H1 (cell line): Measurements from ENCODE around the gene DBF4B. TPM values are rescaled to one million over a fixed set of nuclear protein-coding genes. Genes with fewer than 3 reads are reported as not detected.
A peak's percentile ranks its signal among the peaks of the same experiment; 100 is the strongest.

Source experiments
- CTCF ChIA-PET: fragments of 300-600 bp; sonication (Branson Sonifier 250); formaldehyde crosslinking; loops from one replicate; lab custom pipeline; 2021; ENCODE audit not compliant: partially characterized antibody; lab: Charles Lee
- POLR2A ChIA-PET: fragments of 300-600 bp; sonication (Branson Sonifier 250); formaldehyde crosslinking; loops from one replicate; lab custom pipeline; 2021; ENCODE audit warnings: inconsistent platforms; ENCODE audit not compliant: partially characterized antibody; lab: Charles Lee
- DNase-seq, 2 experiments: peaks; one replicate each; pipeline versions ENCODE4 v3.0.0 to v3.0.0-alpha.2; 2010 to 2022; ENCODE audit warnings: low spot score in 2 of 2, low read depth in 1 of 2, mixed read lengths in 1 of 2
- FAIRE-seq: peaks from 2 replicates; lab custom pipeline; 2011; peaks lifted over from hg19 to GRCh38; lab: Jason Lieb, UNC
- H2AFZ ChIP-seq: 2 replicates; pipeline ENCODE4 v1.8.1; 2012; ENCODE audit warnings: low read length, inconsistent platforms
- H2AK5ac ChIP-seq: 2 replicates; pipeline ENCODE4 v1.6.1; 2013; ENCODE audit warnings: low read depth, low read length
- H2BK120ac ChIP-seq: replicated peaks from 2 replicates; pipeline ENCODE3; 2013; ENCODE audit warnings: low read depth, low read length, inconsistent platforms
- H2BK12ac ChIP-seq: 2 replicates; pipeline ENCODE4 v1.6.1; 2013; ENCODE audit warnings: low read depth, low read length
- H2BK15ac ChIP-seq: 2 replicates; pipeline ENCODE4 v1.6.1; 2013; ENCODE audit warnings: low read length
- H2BK20ac ChIP-seq: 2 replicates; pipeline ENCODE4 v1.6.1; 2013; ENCODE audit warnings: low read length
- H2BK5ac ChIP-seq: 2 replicates; pipeline ENCODE4 v1.6.1; 2013; ENCODE audit warnings: low read depth, low read length
- H3K14ac ChIP-seq: 2 replicates; pipeline ENCODE4 v1.6.1; 2013; ENCODE audit warnings: inconsistent platforms; ENCODE audit not compliant: insufficient read length
- H3K18ac ChIP-seq: 2 replicates; pipeline ENCODE4 v1.6.1; 2013; ENCODE audit warnings: low read length; ENCODE audit errors: extremely low read depth
- H3K23ac ChIP-seq: 2 replicates; pipeline ENCODE4 v1.6.1; 2013; ENCODE audit warnings: inconsistent platforms; ENCODE audit not compliant: insufficient read length
- H3K23me2 ChIP-seq: 2 replicates; pipeline ENCODE4 v1.6.1; 2013; ENCODE audit warnings: low read depth, low read length
- H3K27ac ChIP-seq: 2 replicates; pipeline ENCODE4 v1.6.1; 2011; ENCODE audit warnings: low read depth, low read length, inconsistent platforms
- H3K27me3 ChIP-seq, 4 experiments: replicated peaks in 1 of 4; 1 replicate in 1 of 4; 2 replicates in 3 of 4; pipeline versions ENCODE4 v1.6.1 to v1.8.1; 2011 to 2013; ENCODE audit warnings: low read length in 3 of 4, mild to moderate bottlenecking in 3 of 4, inconsistent platforms in 2 of 4, mixed read lengths in 2 of 4, moderate library complexity in 1 of 4; ENCODE audit not compliant: control insufficient read depth in 3 of 4, insufficient read depth in 3 of 4; ENCODE audit errors: extremely low read depth in 1 of 4
- H3K36me3 ChIP-seq, 4 experiments: 2 replicates each; pipeline versions ENCODE4 v1.6.1 to v1.8.1; 2011 to 2013; ENCODE audit warnings: mild to moderate bottlenecking in 4 of 4, low read length in 3 of 4, moderate library complexity in 2 of 4, control low read depth in 1 of 4, inconsistent platforms in 1 of 4; ENCODE audit not compliant: insufficient read depth in 4 of 4, control insufficient read depth in 2 of 4
- H3K4ac ChIP-seq: replicated peaks from 2 replicates; pipeline ENCODE3; 2013; ENCODE audit warnings: low read length, low read depth, mixed read lengths, inconsistent platforms; ENCODE audit not compliant: insufficient read length
- H3K4me1 ChIP-seq, 4 experiments: replicated peaks in 1 of 4; 1 replicate in 1 of 4; 2 replicates in 3 of 4; pipeline versions ENCODE4 v1.6.1 to v1.8.1; 2011 to 2013; ENCODE audit warnings: low read length in 3 of 4, inconsistent platforms in 2 of 4, mixed read lengths in 1 of 4; ENCODE audit not compliant: insufficient read depth in 4 of 4, control insufficient read depth in 3 of 4
- H3K4me2 ChIP-seq, 2 experiments: 2 replicates each; pipeline versions ENCODE4 v1.6.1 to v1.8.1; 2011 to 2013; ENCODE audit warnings: low read depth in 2 of 2, low read length in 2 of 2, control low read depth in 1 of 2, inconsistent platforms in 1 of 2, mild to moderate bottlenecking in 1 of 2; ENCODE audit not compliant: insufficient read depth in 1 of 2
- H3K4me3 ChIP-seq, 4 experiments: fragments of 200-600, 300-600 bp in 1 of 4; sonication (generic), shearing (Covaris generic), sonication (Bioruptor Twin) in 1 of 4; 2 replicates each; pipeline versions ENCODE4 v1.5.1 to v1.8.1; 2011 to 2016; ENCODE audit warnings: low read length in 4 of 4, low read depth in 3 of 4, control low read depth in 2 of 4, inconsistent platforms in 2 of 4, mild to moderate bottlenecking in 2 of 4, mixed read lengths in 1 of 4, moderate library complexity in 1 of 4; ENCODE audit not compliant: insufficient read depth in 2 of 4; ENCODE audit errors: extremely low read depth in 1 of 4
- H3K56ac ChIP-seq: replicated peaks from 2 replicates; pipeline ENCODE3; 2013; ENCODE audit warnings: low read depth, mild to moderate bottlenecking, mixed read lengths, low read length, inconsistent platforms; ENCODE audit not compliant: insufficient read length
- H3K79me1 ChIP-seq: 2 replicates; pipeline ENCODE4 v1.6.1; 2013; ENCODE audit warnings: low read depth, low read length, control low read depth
- H3K79me2 ChIP-seq, 2 experiments: 2 replicates each; pipeline versions ENCODE4 v1.6.1 to v1.8.1; 2012 to 2013; ENCODE audit warnings: low read length in 2 of 2, mild to moderate bottlenecking in 2 of 2, inconsistent platforms in 1 of 2; ENCODE audit not compliant: insufficient read depth in 2 of 2, control insufficient read depth in 1 of 2
- H3K9ac ChIP-seq, 4 experiments: replicated peaks in 1 of 4; 1 replicate in 1 of 4; 2 replicates in 3 of 4; pipeline versions ENCODE4 v1.6.1 to v1.8.1; 2011 to 2013; ENCODE audit warnings: low read depth in 3 of 4, low read length in 3 of 4, control low read depth in 2 of 4, mild to moderate bottlenecking in 2 of 4, moderate library complexity in 2 of 4, inconsistent platforms in 1 of 4; ENCODE audit errors: extremely low read depth in 1 of 4
- H3K9me3 ChIP-seq, 2 experiments: 2 replicates each; pipeline versions ENCODE4 v1.6.1 to v1.8.1; 2012 to 2013; ENCODE audit warnings: mild to moderate bottlenecking in 2 of 2, moderate library complexity in 2 of 2, control low read depth in 1 of 2, inconsistent platforms in 1 of 2, low read depth in 1 of 2, low read length in 1 of 2, mixed read lengths in 1 of 2; ENCODE audit not compliant: insufficient read depth in 2 of 2
- H4K20me1 ChIP-seq, 2 experiments: replicated peaks in 1 of 2; 2 replicates each; pipeline versions ENCODE3 to v1.8.1; 2011 to 2013; ENCODE audit warnings: inconsistent platforms in 2 of 2, low read length in 2 of 2, mild to moderate bottlenecking in 1 of 2; ENCODE audit not compliant: insufficient read depth in 2 of 2, control insufficient read depth in 1 of 2
- H4K5ac ChIP-seq: 2 replicates; pipeline ENCODE4 v1.6.1; 2013; ENCODE audit warnings: low read length, low read depth, mixed read lengths, inconsistent platforms; ENCODE audit not compliant: insufficient read length
- H4K8ac ChIP-seq: 2 replicates; pipeline ENCODE4 v1.8.0; 2013; ENCODE audit warnings: mild to moderate bottlenecking, moderate library complexity, low read length, inconsistent platforms; ENCODE audit not compliant: insufficient read depth; ENCODE audit errors: extremely low read depth
- H4K91ac ChIP-seq: replicated peaks from 2 replicates; pipeline ENCODE3; 2013; ENCODE audit warnings: low read length, mixed read lengths, inconsistent platforms; ENCODE audit not compliant: insufficient read length
- CBX5 ChIP-seq: fragments of 300-800, 300-1000 bp; sonication (generic); IDR thresholded peaks from 2 replicates; pipeline ENCODE4 v1.7.1; 2016; ENCODE audit warnings: antibody characterized with exemption, low read length, low read depth
- CHD2 ChIP-seq: IDR thresholded peaks from 2 replicates; pipeline ENCODE4 v1.6.1; 2012; ENCODE audit warnings: low read length, improper control_type of control experiment
- FOSL1 ChIP-seq: IDR thresholded peaks from 2 replicates; pipeline ENCODE4 v1.6.1; 2011; ENCODE audit warnings: mild to moderate bottlenecking, low read depth, low read length, moderate library complexity; ENCODE audit not compliant: insufficient read depth
- HDAC2 ChIP-seq, 2 experiments: fragments of 300-600 bp in 1 of 2; sonication (generic) in 1 of 2; IDR thresholded peaks; 2 replicates each; pipeline ENCODE4 v1.6.1; 2011 to 2012; ENCODE audit warnings: low read depth in 2 of 2, low read length in 2 of 2, mild to moderate bottlenecking in 2 of 2, moderate library complexity in 2 of 2, borderline replicate concordance in 1 of 2, inconsistent platforms in 1 of 2
- KDM4A ChIP-seq: IDR thresholded peaks from one replicate; pipeline ENCODE4 v1.7.1; 2012; ENCODE audit warnings: low read depth, mild to moderate bottlenecking, moderate library complexity, low read length, inconsistent platforms; ENCODE audit not compliant: severe bottlenecking
- NRF1 ChIP-seq: IDR thresholded peaks from 2 replicates; pipeline ENCODE4 v1.6.1; 2011; ENCODE audit warnings: mild to moderate bottlenecking, low read depth, low read length, improper control_type of control experiment
- POLR2AphosphoS5 ChIP-seq: IDR thresholded peaks from 2 replicates; pipeline ENCODE4 v1.6.1; 2011; ENCODE audit warnings: low read depth, low read length
- RBBP5 ChIP-seq: IDR thresholded peaks from 2 replicates; pipeline ENCODE4 v1.7.1; 2012; ENCODE audit warnings: low read depth, mild to moderate bottlenecking, inconsistent platforms, low read length, moderate library complexity, borderline replicate concordance
- RNF2 ChIP-seq: fragments of 200-900, 300-1000 bp; sonication (generic); IDR thresholded peaks from 2 replicates; pipeline ENCODE4 v1.7.1; 2016; ENCODE audit warnings: borderline replicate concordance, low read depth, mild to moderate bottlenecking, antibody characterized with exemption, low read length; ENCODE audit not compliant: poor library complexity, severe bottlenecking; ENCODE audit errors: missing control alignments
- SIX5 ChIP-seq: IDR thresholded peaks from 2 replicates; pipeline ENCODE4 v1.6.1; 2011; ENCODE audit warnings: mild to moderate bottlenecking, low read depth, low read length
- TAF1 ChIP-seq: IDR thresholded peaks from 2 replicates; pipeline ENCODE4 v1.6.1; 2011; ENCODE audit warnings: mild to moderate bottlenecking, low read depth, low read length
- USF2 ChIP-seq: IDR thresholded peaks from 2 replicates; pipeline ENCODE4 v1.6.1; 2011; ENCODE audit warnings: low read length, improper control_type of control experiment
- YY1 ChIP-seq: IDR thresholded peaks from 2 replicates; pipeline ENCODE4 v1.6.1; 2011; ENCODE audit warnings: low read depth, mild to moderate bottlenecking, low read length
- WGBS, 2 experiments: shearing (Covaris generic) in 1 of 2; methylation state at CpG; one replicate each; pipeline versions ENCODE4 v1.1.6 to v1.1.7; 2013 to 2015; ENCODE audit warnings: low lambda C conversion rate in 2 of 2, mixed read lengths in 2 of 2, inconsistent platforms in 1 of 2, low coverage in 1 of 2, missing lambda C conversion rate in 1 of 2; ENCODE audit not compliant: insufficient replicate concordance in 2 of 2, insufficient coverage in 1 of 2, insufficient read length in 1 of 2; ENCODE audit errors: extremely low coverage in 1 of 2, missing lambda C conversion rate in 1 of 2; 5-methylcytosine and 5-hydroxymethylcytosine counted together
- polyA plus RNA-seq, 7 experiments: library from polyadenylated mRNA; depleted of rRNA in 3 of 7; stranded (reverse) in 5 of 7; unstranded in 2 of 7; fragments of >200 nt in 5 of 7; fragments of 200-250 nt in 2 of 7; gene quantifications; 1 replicate in 5 of 7; 2 replicates in 1 of 7; 4 replicates in 1 of 7; pipeline versions ENCODE4 v1.2.1 to v1.2.3, GENCODE V29; 2011 to 2013; ENCODE audit warnings: missing spikeins in 2 of 7, mixed read lengths in 2 of 7
- total RNA-seq: library from RNA; stranded (reverse); fragmentation: NEBNext Ultra II Directional; extraction: Animal tissue kit (Norgen Biotek cat#: 25700); gene quantifications from 2 replicates; pipeline ENCODE4 v1.2.1, GENCODE V29; 2021

Gene DBF4B
- total and polyA plus RNA-seq, 2 of the 8 experiments (the other 6 are each of a cell fraction or from before 2014, with no cell fraction given) = 20.2 to 26.9 TPM

DNA sequence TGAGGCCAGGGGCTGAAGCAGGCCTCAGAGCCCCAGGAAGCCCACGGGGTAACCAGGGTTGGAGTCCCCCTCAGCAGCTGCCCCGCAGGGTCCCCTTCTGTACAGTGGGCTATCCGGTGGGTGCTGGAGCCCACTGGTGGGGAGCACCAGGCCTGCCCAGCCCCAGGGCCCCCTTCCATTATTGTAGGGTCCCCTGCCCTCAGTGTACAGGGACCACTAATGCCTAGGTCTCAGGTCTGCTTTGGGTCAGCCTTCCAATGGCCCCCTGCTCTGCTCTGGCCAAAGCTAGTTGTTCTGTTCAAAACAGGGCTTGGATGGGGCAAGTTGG, 51.4 kb downstream of the DBF4B start:
- Histone ChIP-seq H3K27me3 (peaks cover 25 to 40% (median 34%) of the 10 kb centered on the region in 4 experiments), H4K5ac (no peak overlapping the region), H3K23me2 (peaks cover 8% of the 10 kb centered on the region; the same call in 1 of the 2 replicates), H3K56ac (no peak overlapping the region), H3K23ac (no peak overlapping the region), H3K4me2 (peak overlapping the region; percentile 56 to 88; a peak in 2 of 4 replicates), H4K91ac (no peak overlapping the region), H2AK5ac (no peak overlapping the region), H3K36me3 (no peaks in the 10 kb centered on the region), H3K9me3 (no peaks in the 10 kb centered on the region), H3K4me3 (peak overlapping the region in 1 of 4 experiments; percentile 67; a peak in 4 of 8 replicates), H3K4me1 (peaks cover 0 to 7% (median 2%) of the 10 kb centered on the region in 4 experiments; a peak in 4 of 7 replicates), H3K9ac (no peak overlapping the region), H3K4ac (no peak overlapping the region), H2BK12ac (no peak overlapping the region), H4K20me1 (peaks cover 0 to 2% of the 10 kb centered on the region in 2 experiments), H2AFZ (no peak overlapping the region), H4K8ac (no peak overlapping the region), H3K14ac (no peak overlapping the region), H3K27ac (no peak overlapping the region), H2BK15ac (no peak overlapping the region), H2BK5ac (no peak overlapping the region), H2BK120ac (no peak overlapping the region), H2BK20ac (no peak overlapping the region), H3K18ac (no peak overlapping the region), H3K79me1 (no peaks in the 10 kb centered on the region), H3K79me2 (no peaks in the 10 kb centered on the region)
- FAIRE-seq (no peak), DNase-seq (peak in 1 of 2 experiments; percentile 50)
- CTCF ChIA-PET = interaction anchor here (0.5 to 2.3 kb wide), 9 partner anchors 10 to 255 kb away, joined by 3 to 9 read pairs (median 4); no protein-coding TSS in a partner anchor
- POLR2A ChIA-PET = interaction anchor here (1.1 to 5.1 kb wide), 5 partner anchors 11 to 140 kb away, joined by 3 to 17 read pairs (median 4); partner anchors contain the start of genes EFTUD2 and HIGD1B
- 75% methylated on average over 3 of the region's 3 CpGs; no CpG with 5 or more reads in 1 of the 2 experiments for WGBS, 2 experiments
- no peak for TF ChIP-seq KDM4A
- TF ChIP-seq CHD2 = no peak
- TF ChIP-seq RNF2 = no peak
- no peak for TF ChIP-seq HDAC2 (IDR thresholded peaks at IDR 0.05; ENCODE audit: borderline replicate concordance in 1 of 2, low read depth in 2 of 2, low read length in 2 of 2)
- no peak for TF ChIP-seq USF2
- no peak for TF ChIP-seq RBBP5
- no peak for TF ChIP-seq YY1
- no peak for TF ChIP-seq CBX5
- TF ChIP-seq TAF1 = no peak
- TF ChIP-seq SIX5 = no peak
- no peak for TF ChIP-seq POLR2AphosphoS5
- no peak for TF ChIP-seq FOSL1
- no peak for TF ChIP-seq NRF1
